PC-9 (cell line): ENCODE results near the gene PANK2. TPM values are rescaled to one million over a fixed set of nuclear protein-coding genes. Genes with fewer than 3 reads are reported as not detected.

Source experiments
- BruUV-seq: library from RNA; stranded (reverse); fragments of 400-500 nt; replicated peaks from 2 replicates; lab custom pipeline; 2021; lab: Mats Ljungman, UMichigan
- CTCF ChIA-PET: fragments of 300-600 bp; sonication (Branson Sonifier 250); formaldehyde crosslinking; loops from one replicate; lab custom pipeline; 2022; ENCODE audit warnings: antibody characterized with exemption; lab: Charles Lee
- POLR2A ChIA-PET: fragments of 300-600 bp; sonication (Branson Sonifier 250); formaldehyde crosslinking; loops from one replicate; lab custom pipeline; 2022; ENCODE audit warnings: antibody characterized with exemption; ENCODE audit not compliant: unreplicated experiment; lab: Charles Lee
- DNase-seq, 2 experiments: peaks; one replicate each; pipeline versions ENCODE4 v3.0.0 to v3.0.0-alpha.2; 2015 to 2022; ENCODE audit warnings: mixed read lengths in 1 of 2
- H2AFZ ChIP-seq: fragments of 200-600 bp; sonication (generic); 2 replicates; pipeline ENCODE4 v1.8.1; 2017; ENCODE audit warnings: antibody characterized with exemption
- H3F3A ChIP-seq: fragments of 200-600 bp; sonication (generic); 2 replicates; pipeline ENCODE4 v1.8.1; 2017; ENCODE audit warnings: antibody characterized with exemption, mild to moderate bottlenecking, low read depth; ENCODE audit not compliant: insufficient read depth
- H3K27ac ChIP-seq: fragments of 200-600 bp; sonication (generic); 2 replicates; pipeline ENCODE4 v1.6.1; 2016; ENCODE audit warnings: mixed run types
- H3K27me3 ChIP-seq: fragments of 200-600 bp; sonication (generic); 2 replicates; pipeline ENCODE4 v1.6.1; 2016; ENCODE audit warnings: low read depth, mixed run types; ENCODE audit not compliant: insufficient read depth
- H3K36me3 ChIP-seq: fragments of 200-600 bp; sonication (generic); 2 replicates; pipeline ENCODE4 v1.6.1; 2016; ENCODE audit warnings: low read depth, mixed run types
- H3K4me1 ChIP-seq: fragments of 200-600 bp; sonication (generic); replicated peaks from 2 replicates; pipeline ENCODE4 v1.6.1; 2016; ENCODE audit warnings: mixed run types; ENCODE audit not compliant: insufficient read depth
- H3K4me2 ChIP-seq: fragments of 200-600 bp; sonication (generic); 2 replicates; pipeline ENCODE4 v1.6.1; 2017; ENCODE audit warnings: mixed run types
- H3K4me3 ChIP-seq: fragments of 200-600 bp; sonication (generic); 2 replicates; pipeline ENCODE4 v1.6.1; 2016; ENCODE audit warnings: mixed run types
- H3K79me2 ChIP-seq: fragments of 200-600 bp; sonication (generic); 2 replicates; pipeline ENCODE4 v1.6.1; 2017; ENCODE audit warnings: low read depth, mixed run types
- H3K9me2 ChIP-seq: fragments of 200-600 bp; sonication (generic); 2 replicates; pipeline ENCODE4 v1.8.1; 2017; ENCODE audit warnings: mild to moderate bottlenecking; ENCODE audit not compliant: insufficient read depth
- H3K9me3 ChIP-seq: fragments of 200-600 bp; sonication (generic); 2 replicates; pipeline ENCODE4 v1.8.1; 2016; ENCODE audit warnings: low read depth; ENCODE audit not compliant: insufficient read depth
- H4K20me1 ChIP-seq: fragments of 200-600 bp; sonication (generic); 2 replicates; pipeline ENCODE4 v1.8.1; 2017; ENCODE audit not compliant: insufficient read depth
- CTCF ChIP-seq: fragments of 200-600 bp; sonication (generic); conservative IDR thresholded peaks from 2 replicates; pipeline ENCODE4 v1.6.1; 2017; ENCODE audit warnings: mixed run types, antibody characterized with exemption, mild to moderate bottlenecking, moderate library complexity
- EZH2 ChIP-seq: fragments of 200-600 bp; sonication (generic); IDR thresholded peaks from 2 replicates; pipeline ENCODE4 v1.8.0; 2017; ENCODE audit warnings: antibody characterized with exemption, low read depth
- intact Hi-C: fragments of 100-400 bp; cut with micrococcal nuclease; formaldehyde crosslinking; loops from one replicate; pipeline ENCODE4 v1.10.0; 2022; ENCODE audit not compliant: unreplicated experiment
- total RNA-seq: library from RNA; stranded (reverse); gene quantifications from 2 replicates; pipeline ENCODE4 v1.2.3, GENCODE V29; 2021

PANK2 gene
- total RNA-seq, 1 experiment from 2014 or later = 51.6 TPM

GRCh38 chr20:3929713-3930060 is 40.5 kb downstream of the PANK2 start:
- Histone ChIP-seq H3K36me3 (no peaks in the 10 kb centered on the region), H3K9me2 (no peaks in the 10 kb centered on the region), H2AFZ (no peak overlapping the region), H4K20me1 (peaks cover 17% of the 10 kb centered on the region; the same call in 1 of the 2 replicates), H3K4me1 (no peaks in the 10 kb centered on the region), H3K9me3 (no peaks in the 10 kb centered on the region), H3K27ac (peak overlapping the region; percentile 22; the same call in 1 of the 2 replicates), H3K27me3 (no peaks in the 10 kb centered on the region), H3K4me2 (no peak overlapping the region), H3K4me3 (no peak overlapping the region), H3F3A (peaks cover 72% of the 10 kb centered on the region), H3K79me2 (no peaks in the 10 kb centered on the region)
- BruUV-seq = no TSS peak
- intact Hi-C loops = loop anchor here (5.0 kb wide), 1 partner anchor 143 kb away; no protein-coding TSS in a partner anchor
- ChIA-PET CTCF (no interaction called here), POLR2A (interaction anchor here (0.6 to 0.7 kb wide), 2 partner anchors 17 to 232 kb away, joined by 3 to 5 read pairs; no protein-coding TSS in a partner anchor)
- no peak for TF ChIP-seq CTCF
- no peak for TF ChIP-seq EZH2
- DNase-seq = no peak

- no TSS peak for BruUV-seq
Measured at GRCh38 chr20:3930265-3931206, 41.3 kb downstream of the PANK2 start.

More at GRCh38 chr20:3930265-3931206, 41.3 kb downstream of the PANK2 start:
- no peaks in the 10 kb centered on the region for H3K9me2 ChIP-seq
- no peaks in the 10 kb centered on the region for H3K4me1 ChIP-seq
- no peak overlapping the region for H3K4me2 ChIP-seq
- no peaks in the 10 kb centered on the region for H3K36me3 ChIP-seq
- H3F3A ChIP-seq = peaks cover 65% of the 10 kb centered on the region
- H3K4me3 ChIP-seq = no peak overlapping the region
- no peaks in the 10 kb centered on the region for H3K9me3 ChIP-seq
- ChIA-PET CTCF (no interaction called here), POLR2A (interaction anchor here (0.6 kb wide), 1 partner anchor 69 kb away, joined by 3 read pairs; no protein-coding TSS in a partner anchor)
- H3K27me3 ChIP-seq = no peaks in the 10 kb centered on the region
- intact Hi-C loops = loop anchor here (5.0 kb wide), 1 partner anchor 142 kb away; no protein-coding TSS in a partner anchor
- no peak for DNase-seq
- H2AFZ ChIP-seq = no peak overlapping the region
- no peak for TF ChIP-seq EZH2
- TF ChIP-seq CTCF = no peak
- peak overlapping the region; percentile 22; the same call in 1 of the 2 replicates for H3K27ac ChIP-seq
- H4K20me1 ChIP-seq = peaks cover 15% of the 10 kb centered on the region; the same call in 1 of the 2 replicates
- no peaks in the 10 kb centered on the region for H3K79me2 ChIP-seq
